ENCODE data around the gene COL8A1.

Gene COL8A1

GRCh38 chr3:99846477-99847160 lies 208.2 kb downstream of the COL8A1 start:
- Histone ChIP-seq H3K4me2 (ENCODE audit: low read length) (no peak overlapping the region), H3K4me1 (ENCODE audit: low read length) (peaks cover 54% of the 10 kb centered on the region), H4K20me1 (ENCODE audit: insufficient read depth, low read length) (peaks cover 39% of the 10 kb centered on the region), H3K4me3 (ENCODE audit: low read length) (no peak overlapping the region), H2AFZ (ENCODE audit: low read depth, low read length) (no peak overlapping the region), H3K9me3 (ENCODE audit: insufficient read depth, low read length) (no peaks in the 10 kb centered on the region), H3K36me3 (replicated peaks; ENCODE audit: low read depth, low read length) (no peaks in the 10 kb centered on the region), H3K79me2 (ENCODE audit: low read length) (peaks cover 78% of the 10 kb centered on the region), H3K27me3 (ENCODE audit: low read depth, low read length) (no peaks in the 10 kb centered on the region), H3K27ac (ENCODE audit: low read length) (no peak overlapping the region), H3K9ac (ENCODE audit: low read length) (no peak overlapping the region)
- TF ChIP-seq EZH2phosphoT487 (IDR thresholded peaks at IDR 0.05; ENCODE audit: low read depth) (no peak), CTCF (IDR thresholded peaks at IDR 0.05; ENCODE audit: low read depth, low read length) (no peak)

- Histone ChIP-seq H3K36me3 (replicated peaks; ENCODE audit: low read depth, low read length) (no peaks in the 10 kb centered on the region), H3K9me3 (ENCODE audit: insufficient read depth, low read length) (no peaks in the 10 kb centered on the region), H3K4me1 (ENCODE audit: low read length) (peaks cover 54% of the 10 kb centered on the region), H3K9ac (ENCODE audit: low read length) (no peak overlapping the region), H3K4me3 (ENCODE audit: low read length) (no peak overlapping the region), H3K79me2 (ENCODE audit: low read length) (peaks cover 89% of the 10 kb centered on the region), H4K20me1 (ENCODE audit: insufficient read depth, low read length) (peaks cover 37% of the 10 kb centered on the region), H3K27me3 (ENCODE audit: low read depth, low read length) (no peaks in the 10 kb centered on the region), H3K27ac (ENCODE audit: low read length) (no peak overlapping the region), H3K4me2 (ENCODE audit: low read length) (no peak overlapping the region), H2AFZ (ENCODE audit: low read depth, low read length) (no peak overlapping the region)
- TF ChIP-seq EZH2phosphoT487 (IDR thresholded peaks at IDR 0.05; ENCODE audit: low read depth), result no peak
- TF ChIP-seq CTCF (IDR thresholded peaks at IDR 0.05; ENCODE audit: low read depth, low read length), result no peak
Measured at GRCh38 chr3:99848433-99848832, 210.0 kb downstream of the COL8A1 start.
